C4-2B (cell line): ENCODE results near the gene TM9SF3.
A peak's percentile ranks its signal among the peaks of the same experiment; 100 is the strongest.

ENCODE experiments used
- H3K27ac ChIP-seq: fragments of 450-650 bp; 2 replicates; pipeline ENCODE4 v1.5.1; 2017
- ZFX ChIP-seq: fragments of 450-650 bp; IDR thresholded peaks from 2 replicates; pipeline ENCODE4 v1.6.1; 2017
- TF ChIP-seq, protein P1 (sequence below): fragments of 450-650 bp; conservative IDR thresholded peaks from 2 replicates; pipeline ENCODE4 v1.5.1; 2017; ENCODE audit warnings: mild to moderate bottlenecking

TM9SF3 gene

DNA sequence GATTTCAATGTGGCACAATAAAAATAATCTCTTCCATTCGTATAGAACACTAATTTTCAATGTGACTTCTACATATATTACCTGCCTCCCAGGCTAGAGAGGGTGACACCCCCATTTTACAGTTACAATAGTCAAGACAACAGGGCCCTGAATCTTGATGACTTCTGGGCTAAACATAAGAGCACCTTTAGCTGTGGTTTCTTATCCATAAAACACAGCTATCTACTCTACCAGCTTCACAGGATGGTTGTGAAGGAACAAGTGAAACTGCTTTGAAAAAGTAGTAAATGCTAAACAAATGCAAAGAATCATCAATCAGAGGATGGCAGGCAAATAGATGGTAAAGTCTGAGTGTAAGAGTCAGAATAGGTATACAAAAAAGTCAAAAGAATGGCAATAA lies 69.5 kb downstream of the TM9SF3 start:
- H3K27ac ChIP-seq = no peak overlapping the region
- TF ChIP-seq, protein P1, sequence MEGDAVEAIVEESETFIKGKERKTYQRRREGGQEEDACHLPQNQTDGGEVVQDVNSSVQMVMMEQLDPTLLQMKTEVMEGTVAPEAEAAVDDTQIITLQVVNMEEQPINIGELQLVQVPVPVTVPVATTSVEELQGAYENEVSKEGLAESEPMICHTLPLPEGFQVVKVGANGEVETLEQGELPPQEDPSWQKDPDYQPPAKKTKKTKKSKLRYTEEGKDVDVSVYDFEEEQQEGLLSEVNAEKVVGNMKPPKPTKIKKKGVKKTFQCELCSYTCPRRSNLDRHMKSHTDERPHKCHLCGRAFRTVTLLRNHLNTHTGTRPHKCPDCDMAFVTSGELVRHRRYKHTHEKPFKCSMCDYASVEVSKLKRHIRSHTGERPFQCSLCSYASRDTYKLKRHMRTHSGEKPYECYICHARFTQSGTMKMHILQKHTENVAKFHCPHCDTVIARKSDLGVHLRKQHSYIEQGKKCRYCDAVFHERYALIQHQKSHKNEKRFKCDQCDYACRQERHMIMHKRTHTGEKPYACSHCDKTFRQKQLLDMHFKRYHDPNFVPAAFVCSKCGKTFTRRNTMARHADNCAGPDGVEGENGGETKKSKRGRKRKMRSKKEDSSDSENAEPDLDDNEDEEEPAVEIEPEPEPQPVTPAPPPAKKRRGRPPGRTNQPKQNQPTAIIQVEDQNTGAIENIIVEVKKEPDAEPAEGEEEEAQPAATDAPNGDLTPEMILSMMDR = no peak
- TF ChIP-seq ZFX = no peak

DNA sequence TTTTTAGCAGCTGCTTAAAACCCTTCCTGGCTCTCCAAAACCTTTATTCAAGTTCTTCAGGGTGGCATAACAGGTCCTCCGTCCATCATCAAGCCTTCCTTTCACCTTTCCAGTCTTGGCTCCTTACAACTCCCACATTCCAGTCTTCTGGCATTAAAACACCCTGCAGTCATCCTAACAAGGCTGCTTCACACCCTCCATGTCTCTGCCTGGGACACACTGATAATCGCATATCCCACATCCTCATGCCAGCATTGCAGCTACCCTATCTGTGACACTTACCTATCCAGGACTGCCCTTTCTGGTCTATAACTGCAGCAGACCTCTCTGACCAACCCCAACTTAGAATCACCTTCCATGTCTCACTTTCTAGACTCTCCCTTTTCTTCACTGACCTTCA lies 70.5 kb downstream of the TM9SF3 start:
- TF ChIP-seq, protein P1 = no peak
- no peak overlapping the region for H3K27ac ChIP-seq

DNA sequence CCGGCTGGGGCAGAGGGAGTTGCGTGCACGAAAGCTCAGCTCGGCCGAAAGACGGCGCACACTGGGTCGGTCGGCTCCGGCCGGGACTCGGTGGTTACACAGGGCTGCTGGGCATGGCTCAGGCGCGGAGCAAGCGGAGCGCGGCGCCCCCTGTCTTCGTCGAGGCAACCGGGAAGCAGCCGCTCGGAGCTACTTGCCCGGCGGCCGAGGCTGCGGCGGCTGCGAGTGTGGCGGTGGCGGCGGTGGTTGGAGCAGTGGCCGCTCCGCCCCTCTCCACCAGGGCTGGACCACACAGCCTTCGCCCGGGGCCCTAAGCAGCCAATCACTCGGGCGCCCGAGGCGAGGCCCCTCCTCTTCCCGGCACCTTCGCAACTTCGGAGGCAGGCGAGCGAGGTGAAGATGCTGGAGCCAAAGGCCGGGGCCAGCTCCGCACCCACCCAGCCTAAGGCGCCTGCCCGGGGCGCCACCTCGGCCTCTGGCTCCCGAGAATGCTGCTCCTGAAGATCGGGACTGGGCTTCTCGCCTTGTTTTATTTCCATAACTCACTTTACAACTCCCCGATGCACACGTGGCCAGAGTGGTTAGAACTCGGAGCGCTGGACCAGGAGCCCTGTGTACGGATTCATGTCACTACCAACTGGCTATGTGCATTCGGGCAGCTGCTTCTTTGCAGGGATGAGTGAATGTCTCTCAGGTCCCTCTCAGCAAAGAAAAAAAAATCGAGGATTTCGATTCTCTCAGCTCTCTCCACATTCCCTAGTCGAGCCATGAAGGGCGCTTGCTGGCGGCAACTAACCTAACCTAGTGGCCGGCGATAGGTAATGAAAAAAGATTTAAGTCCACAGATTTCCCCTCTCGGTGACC lies 72.9 kb downstream of the TM9SF3 start, which contains the start of gene TLL2:
TLL2 (minus strand) TSS at position 229 of the 864 bp plus-strand sequence. CDS start 241 bp downstream, outside the sequence.
- H3K27ac ChIP-seq = peak within 1 kb of the TSS; percentile 66
- TF ChIP-seq, protein P1 = peak; percentile 84
- TF ChIP-seq ZFX = no peak

DNA sequence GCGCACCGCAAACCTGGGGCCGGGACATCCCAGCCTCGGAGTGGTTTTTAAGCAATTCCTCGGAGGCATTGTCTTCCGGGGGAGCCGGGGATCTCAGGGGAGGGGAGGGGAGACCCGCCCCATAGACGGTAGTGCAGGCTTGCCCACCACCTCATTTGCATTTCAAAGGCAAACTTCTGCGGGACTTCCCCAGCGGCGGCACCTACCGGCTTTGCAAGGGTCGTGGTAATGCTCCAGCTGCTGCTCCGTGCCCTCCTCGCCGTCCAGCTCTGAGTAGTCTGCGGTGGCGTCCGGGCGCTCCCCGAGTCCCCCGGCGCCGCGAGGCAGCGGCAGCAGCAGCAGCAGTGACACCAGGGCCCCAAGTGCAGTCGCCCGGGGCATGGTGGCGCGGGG lies 73.5 kb downstream of the TM9SF3 start:
- TF ChIP-seq, protein P1 = no peak
- no peak for TF ChIP-seq ZFX
- peak overlapping the region; percentile 66 for H3K27ac ChIP-seq

DNA sequence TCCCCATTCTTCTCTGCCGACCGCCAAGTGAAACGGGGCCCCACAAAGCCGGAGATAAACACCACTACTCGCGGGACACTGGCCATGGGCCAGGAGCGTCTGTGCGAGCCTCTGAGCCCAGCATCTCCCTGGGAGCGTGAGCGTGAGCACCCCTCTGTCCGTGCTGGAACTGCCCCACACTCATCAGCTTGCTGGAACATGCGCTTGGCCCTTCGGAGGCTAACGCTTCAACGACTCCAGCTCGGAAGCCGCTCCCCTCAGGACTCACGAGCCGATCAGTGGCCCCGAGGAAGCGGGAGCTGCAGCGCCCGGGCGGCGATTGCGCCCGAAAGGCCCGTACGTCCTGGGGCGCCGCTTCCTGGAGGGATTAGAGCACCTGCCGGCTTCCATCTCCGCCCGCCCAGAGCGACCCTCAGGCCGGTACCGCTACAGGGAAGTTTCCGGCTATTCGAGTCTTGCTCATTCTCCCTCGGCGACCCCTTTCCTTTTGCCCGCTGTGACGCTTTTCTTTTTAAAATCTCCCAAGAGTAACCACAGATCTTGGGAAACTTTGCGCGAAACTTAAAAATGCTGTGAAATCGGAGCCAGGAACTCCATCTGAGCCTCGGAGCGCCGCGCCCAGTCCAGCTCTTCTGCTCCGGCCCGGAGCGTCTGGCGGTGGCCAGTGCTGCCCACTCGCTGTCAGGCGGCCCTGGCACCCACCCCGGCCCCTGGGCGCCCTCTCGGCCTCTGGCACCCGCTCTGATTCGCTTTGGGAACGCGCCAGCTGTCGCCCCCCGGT lies 74.1 kb downstream of the TM9SF3 start:
- TF ChIP-seq, protein P1 = no peak
- no peak for TF ChIP-seq ZFX
- peak overlapping the region; percentile 66 for H3K27ac ChIP-seq

DNA sequence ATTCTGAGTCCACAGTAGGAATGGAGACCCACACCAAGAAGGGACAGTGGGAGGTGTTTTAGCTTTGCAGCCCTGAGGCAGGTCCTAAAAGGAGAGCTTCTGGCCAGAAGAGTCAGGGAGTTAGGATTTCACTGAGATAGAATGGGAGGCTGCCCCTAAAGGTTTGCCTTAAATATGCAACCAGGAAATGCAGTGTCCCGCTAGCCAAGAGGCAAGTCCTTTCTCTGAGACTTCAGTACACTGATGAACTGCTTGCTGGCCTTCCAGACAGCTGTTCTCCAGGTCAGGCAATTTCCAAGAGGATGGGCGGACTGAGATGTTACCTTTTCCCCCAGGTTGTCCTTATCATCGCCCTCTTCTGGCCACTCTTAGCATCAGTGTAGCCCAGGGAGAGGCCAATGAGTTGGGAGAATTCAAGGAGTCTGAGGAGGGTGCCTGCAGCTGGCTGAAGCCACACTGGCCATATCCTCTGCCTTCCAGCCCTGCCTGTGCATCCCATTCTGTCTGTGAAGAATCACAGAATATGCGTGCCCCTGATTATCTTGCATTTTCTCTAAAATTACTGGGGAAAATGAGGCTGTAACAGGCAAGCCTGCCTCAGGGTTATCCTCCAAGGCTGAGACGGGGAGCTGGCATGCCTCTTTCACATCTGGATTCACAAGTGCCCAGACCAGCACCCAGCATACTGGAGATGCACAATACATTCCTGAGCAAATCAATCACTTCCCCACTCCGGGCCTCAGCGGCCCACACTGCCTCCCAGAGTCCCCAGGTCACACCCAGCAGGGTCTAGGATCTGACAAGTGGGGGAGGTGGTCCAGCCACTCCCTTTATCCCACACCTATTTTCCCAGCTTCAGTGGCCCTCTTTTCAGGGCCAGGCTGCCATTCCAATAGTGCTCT lies 75.5 kb downstream of the TM9SF3 start:
- H3K27ac ChIP-seq = no peak overlapping the region
- TF ChIP-seq, protein P1 = peak; percentile 80
- no peak for TF ChIP-seq ZFX
